H1 (cell line): ENCODE measurements around the gene EPB41L3. TPM values are rescaled to one million over a fixed set of nuclear protein-coding genes. Genes with fewer than 3 reads are reported as not detected.

ENCODE experiments used
- ASH2L ChIP-seq: fragments of 200-600, 300-600 bp; sonication (generic); IDR thresholded peaks from one replicate; pipeline ENCODE4 v1.7.1; 2017; ENCODE audit warnings: low read length
- polyA plus RNA-seq, 7 experiments: library from polyadenylated mRNA; depleted of rRNA in 3 of 7; stranded (reverse) in 5 of 7; unstranded in 2 of 7; fragments of >200 nt in 5 of 7; fragments of 200-250 nt in 2 of 7; gene quantifications; 1 replicate in 5 of 7; 2 replicates in 1 of 7; 4 replicates in 1 of 7; pipeline versions ENCODE4 v1.2.1 to v1.2.3, GENCODE V29; 2011 to 2013; ENCODE audit warnings: missing spikeins in 2 of 7, mixed read lengths in 2 of 7
- total RNA-seq: library from RNA; stranded (reverse); fragmentation: NEBNext Ultra II Directional; extraction: Animal tissue kit (Norgen Biotek cat#: 25700); gene quantifications from 2 replicates; pipeline ENCODE4 v1.2.1, GENCODE V29; 2021

EPB41L3 gene
- total and polyA plus RNA-seq, 2 of the 8 experiments (the other 6 are each of a cell fraction or from before 2014, with no cell fraction given) = 7.9 to 16.1 TPM

GRCh38 chr18:5532066-5532465 is 11.7 kb downstream of the EPB41L3 start (continued):
- TF ChIP-seq ASH2L = no peak
- TF ChIP-seq, all 59 proteins: peak for 0
